ENCODE results near the gene OVCA2.

OVCA2 gene

DNA sequence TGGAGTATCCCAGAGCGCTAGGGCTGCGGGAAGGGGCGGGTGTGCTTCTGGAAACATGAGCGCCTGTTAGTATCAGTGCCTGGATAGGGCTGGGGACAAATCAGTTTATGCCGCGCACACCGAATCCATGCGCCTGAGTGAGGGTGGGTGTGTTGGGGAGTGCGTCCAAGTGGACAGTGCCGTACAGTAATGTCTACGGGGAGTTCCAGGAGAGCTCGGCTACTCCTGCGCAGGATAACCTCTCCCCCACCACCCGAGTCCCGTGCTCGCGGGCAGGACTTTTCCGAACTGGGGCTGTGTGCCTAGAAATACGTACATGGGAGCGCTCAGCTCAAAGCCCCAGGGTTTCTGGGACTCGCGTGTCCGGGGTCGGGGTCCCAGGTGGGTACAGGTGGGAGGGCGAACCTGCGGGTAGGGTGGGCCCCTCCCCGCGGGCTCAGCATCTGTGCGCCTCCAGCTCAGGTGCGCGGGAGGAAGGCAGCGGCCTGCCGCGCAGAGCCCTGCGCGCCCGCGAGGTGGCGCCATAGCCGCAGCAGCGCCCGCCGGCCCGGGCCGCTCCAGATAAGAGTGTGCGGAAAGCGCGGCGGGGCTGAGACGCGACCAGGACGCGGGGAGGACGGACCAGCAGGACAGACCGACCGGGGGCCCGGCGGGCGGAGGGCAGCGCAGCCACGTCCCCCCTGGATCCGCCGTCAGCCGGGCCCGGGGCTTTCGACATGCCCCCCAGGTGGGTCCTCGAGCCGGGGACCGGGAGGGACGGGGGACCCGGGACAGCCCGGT, 12.9 kb downstream of the OVCA2 start, which contains the start of gene HIC1:
Gene HIC1, plus strand, starts transcription at position 592 of the 780 bp plus-strand sequence. CDS start 1,588 bp downstream, outside the sequence.
- peak; percentile 92 for DNase-seq

- DNase-seq: peak; percentile 75
Observed at GRCh38 chr17:2055292-2056205, 13.7 kb downstream of the OVCA2 start.

DNA sequence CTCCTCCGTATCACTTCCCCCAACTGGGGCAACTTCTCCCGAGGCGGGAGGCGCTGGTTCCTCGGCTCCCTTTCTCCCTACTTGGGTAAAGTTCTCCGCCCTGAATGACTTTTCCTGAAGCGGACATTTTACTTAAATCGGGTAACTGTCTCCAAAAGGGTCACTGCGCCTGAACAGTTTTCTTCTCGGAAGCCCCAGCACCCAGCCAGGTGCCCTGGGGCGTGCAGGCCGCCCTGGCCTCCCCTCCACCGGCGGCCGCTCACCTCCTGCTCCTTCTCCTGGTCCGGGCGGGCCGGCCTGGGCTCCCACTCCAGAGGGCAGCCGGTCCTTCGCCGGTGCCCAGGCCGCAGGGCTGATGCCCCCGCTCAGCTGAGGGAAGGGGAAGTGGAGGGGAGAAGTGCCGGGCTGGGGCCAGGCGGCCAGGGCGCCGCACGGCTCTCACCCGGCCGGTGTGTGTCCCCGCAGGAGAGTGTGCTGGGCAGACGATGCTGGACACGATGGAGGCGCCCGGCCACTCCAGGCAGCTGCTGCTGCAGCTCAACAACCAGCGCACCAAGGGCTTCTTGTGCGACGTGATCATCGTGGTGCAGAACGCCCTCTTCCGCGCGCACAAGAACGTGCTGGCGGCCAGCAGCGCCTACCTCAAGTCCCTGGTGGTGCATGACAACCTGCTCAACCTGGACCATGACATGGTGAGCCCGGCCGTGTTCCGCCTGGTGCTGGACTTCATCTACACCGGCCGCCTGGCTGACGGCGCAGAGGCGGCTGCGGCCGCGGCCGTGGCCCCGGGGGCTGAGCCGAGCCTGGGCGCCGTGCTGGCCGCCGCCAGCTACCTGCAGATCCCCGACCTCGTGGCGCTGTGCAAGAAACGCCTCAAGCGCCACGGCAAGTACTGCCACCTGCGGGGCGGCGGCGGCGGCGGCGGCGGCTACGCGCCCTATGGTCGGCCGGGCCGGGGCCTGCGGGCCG, 14.7 kb downstream of the OVCA2 start:
- peak; percentile 82 for DNase-seq

DNA sequence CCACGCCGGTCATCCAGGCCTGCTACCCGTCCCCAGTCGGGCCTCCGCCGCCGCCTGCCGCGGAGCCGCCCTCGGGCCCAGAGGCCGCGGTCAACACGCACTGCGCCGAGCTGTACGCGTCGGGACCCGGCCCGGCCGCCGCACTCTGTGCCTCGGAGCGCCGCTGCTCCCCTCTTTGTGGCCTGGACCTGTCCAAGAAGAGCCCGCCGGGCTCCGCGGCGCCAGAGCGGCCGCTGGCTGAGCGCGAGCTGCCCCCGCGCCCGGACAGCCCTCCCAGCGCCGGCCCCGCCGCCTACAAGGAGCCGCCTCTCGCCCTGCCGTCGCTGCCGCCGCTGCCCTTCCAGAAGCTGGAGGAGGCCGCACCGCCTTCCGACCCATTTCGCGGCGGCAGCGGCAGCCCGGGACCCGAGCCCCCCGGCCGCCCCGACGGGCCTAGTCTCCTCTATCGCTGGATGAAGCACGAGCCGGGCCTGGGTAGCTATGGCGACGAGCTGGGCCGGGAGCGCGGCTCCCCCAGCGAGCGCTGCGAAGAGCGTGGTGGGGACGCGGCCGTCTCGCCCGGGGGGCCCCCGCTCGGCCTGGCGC, 15.4 kb downstream of the OVCA2 start:
- DNase-seq: no peak

GRCh38 chr17:2057760-2058585, 16.2 kb downstream of the OVCA2 start:
- no peak for DNase-seq

GRCh38 chr17:2058586-2059546, 17.0 kb downstream of the OVCA2 start:
- DNase-seq: peak; percentile 86

- no peak for DNase-seq
Observed at GRCh38 chr17:2059547-2060384, 17.9 kb downstream of the OVCA2 start.

DNA sequence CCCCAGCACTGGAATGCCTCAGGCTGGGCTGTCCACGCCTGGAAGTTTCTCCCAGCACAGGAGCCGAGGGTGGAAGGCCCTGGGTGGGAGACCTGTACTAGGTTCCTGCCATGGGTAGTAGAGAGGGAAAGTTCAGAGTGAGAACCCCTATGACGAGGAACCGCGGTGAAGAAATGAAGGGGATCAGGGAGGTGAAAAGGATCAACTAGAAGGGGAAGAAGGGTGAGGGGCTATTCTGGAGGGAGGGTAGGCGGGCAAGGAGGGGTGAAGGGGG, 18.5 kb downstream of the OVCA2 start:
- DNase-seq: no peak

DNA sequence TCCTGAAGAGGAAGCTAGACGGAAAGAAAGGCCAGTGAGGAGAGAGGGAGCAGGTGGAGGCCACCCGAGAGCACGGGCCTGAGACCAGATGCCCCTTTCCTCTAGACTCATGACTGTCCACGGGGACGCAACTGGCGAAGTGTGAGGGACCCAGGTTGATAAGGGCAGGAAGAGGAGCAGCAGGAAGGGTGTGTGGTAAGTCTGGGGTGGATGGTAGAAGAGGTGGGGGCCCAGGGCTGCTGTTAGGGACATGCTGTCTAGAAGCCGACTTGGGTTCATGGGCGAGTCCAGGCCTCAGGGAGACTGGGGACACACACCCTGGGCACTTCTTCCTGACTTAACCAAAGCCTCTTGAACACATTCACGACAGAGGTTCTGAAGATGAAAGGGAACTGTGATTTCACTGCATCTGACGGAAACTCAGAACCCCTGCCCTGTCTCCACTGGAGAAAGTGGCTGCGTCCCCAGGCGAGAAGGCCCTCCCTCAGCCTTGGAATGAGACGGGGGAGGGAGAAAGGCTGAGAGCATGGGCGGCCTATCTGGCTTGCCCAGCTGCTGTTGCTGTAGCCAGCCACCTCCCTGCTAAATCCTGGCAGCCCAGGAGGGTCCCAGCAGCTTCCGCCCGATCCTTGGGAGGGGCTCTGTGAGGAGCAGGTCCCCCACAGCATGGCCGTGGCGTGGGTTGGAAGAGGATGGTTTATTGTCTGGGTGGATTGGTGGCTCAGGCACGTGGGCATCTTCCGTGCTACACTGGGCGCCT, 19.0 kb downstream of the OVCA2 start:
- no peak for DNase-seq

DNA sequence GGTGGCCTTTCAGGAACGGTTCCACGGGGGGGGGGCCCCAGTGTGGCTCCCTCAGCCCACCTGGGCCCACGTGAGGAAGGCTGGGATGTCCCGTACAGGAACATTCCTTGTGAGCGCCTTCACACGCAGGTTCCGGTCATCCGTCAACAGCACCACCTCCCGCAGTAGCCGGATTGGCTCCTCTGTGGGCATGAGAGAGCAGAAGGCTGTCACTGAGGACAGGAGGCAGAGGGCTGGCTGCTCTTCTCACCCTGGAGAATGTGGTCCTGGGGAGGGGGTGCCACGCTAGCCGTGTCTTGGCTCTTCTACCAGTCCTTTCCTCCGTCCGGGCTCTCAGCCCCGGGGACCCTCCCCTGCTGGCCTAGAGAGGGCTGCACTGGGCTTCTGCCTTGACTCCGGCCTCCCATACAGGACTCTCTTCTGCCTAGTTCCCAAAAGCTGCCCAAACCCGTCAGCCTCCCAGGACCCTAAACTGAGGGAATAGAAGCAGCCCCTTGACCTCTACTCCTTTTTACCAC, 19.7 kb downstream of the OVCA2 start:
- no peak for DNase-seq

GRCh38 chr17:2062571-2063183, 20.9 kb downstream of the OVCA2 start:
- DNase-seq: no peak

DNA sequence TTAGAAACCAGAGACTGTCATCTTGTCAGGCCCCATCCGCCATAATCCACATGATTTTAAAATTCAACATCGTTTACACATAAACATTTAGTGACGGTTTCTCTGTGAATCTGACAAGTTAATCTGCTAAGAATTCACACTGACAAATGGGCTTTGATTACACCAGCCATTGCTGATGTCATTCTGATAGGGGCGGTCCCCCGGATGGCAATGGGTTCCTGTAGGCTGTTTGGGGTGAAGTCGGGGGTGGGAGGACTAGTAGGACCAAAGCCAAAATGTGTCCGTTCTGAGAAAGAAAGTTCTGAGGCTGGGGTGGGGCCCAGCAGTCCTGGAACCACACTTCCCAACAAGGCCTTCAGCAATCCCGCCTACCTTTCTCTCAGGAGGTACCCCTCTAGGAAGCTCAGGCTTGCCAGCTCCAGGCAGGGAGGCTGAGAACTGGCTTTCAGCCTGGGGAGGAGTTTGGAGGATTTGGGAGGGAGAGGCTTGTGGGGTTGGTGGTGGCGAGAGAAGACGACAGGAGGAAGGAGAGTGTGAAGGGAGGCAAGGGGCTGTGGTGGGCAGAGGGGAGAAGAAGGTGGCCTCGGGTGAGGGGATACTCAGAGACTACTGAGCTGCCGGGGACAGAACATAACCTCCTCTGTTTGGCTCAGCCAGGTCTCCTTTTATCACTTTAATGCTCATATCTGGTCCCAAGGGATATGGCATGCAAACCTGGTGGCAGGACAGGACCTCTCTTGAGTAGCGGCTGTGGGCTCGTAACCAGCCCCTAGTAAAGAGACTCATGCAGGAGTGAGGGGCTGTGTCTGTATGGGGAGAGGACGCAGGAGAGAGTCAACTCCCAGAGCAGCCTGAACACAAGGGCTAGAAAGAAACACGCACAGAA, 21.7 kb downstream of the OVCA2 start:
- no peak for DNase-seq

DNA sequence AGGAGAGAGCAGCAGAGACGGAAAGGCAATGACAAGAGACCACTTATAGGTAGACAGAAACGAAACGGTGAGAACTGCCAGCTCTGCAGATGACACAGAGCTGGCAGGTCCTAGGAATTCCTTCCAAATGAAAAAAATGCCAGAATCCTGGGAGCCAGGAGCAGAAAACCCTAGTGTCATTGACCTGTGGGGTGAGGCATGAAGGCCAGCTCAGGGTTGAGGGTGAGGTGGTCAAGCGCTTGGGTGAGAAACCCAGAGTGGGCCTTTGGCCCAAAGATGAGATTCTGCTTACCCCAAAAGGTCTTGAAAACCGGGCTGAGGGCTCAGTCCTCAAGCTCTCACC, 22.3 kb downstream of the OVCA2 start:
- no peak for DNase-seq

- DNase-seq: no peak
Observed at GRCh38 chr17:2064520-2064971, 22.7 kb downstream of the OVCA2 start.

DNA sequence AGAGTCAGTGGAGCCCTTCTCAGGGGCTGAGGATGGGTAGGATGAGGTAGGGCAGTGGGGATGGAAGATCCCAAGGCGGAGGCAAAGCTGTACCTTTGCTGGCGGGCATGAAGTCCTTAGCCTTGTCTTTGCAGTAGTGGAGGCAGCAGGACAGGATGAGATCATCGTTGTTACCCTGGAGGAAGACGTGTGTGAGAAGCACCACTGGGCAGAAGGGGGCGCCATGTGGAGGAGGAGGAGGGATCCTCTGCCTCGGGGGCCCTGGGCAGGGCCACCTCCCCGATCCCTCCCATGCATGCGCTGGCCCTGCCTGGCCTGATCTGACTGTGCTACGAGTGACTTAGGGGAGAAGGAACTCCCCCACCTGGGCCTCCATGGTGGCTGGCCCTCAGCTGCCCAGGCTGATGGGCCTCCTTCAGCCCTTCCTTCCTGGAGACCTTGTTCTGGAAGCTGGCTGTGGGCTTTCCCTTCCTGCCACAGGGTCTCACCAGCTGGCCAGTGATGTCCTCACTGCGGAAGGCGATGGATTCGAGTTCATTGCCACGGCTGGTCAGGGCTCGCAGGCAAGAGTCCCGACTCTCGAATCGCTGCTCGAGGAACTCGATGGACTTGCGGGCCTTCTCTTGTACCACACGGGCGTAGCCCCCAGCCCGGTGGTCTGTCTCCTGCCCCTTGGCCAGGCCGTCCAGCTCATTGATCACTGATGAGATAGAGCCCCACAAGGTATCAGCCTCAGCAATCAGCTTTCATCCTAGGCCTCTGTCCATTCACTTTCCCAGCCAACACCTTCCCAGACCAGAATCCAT, 23.4 kb downstream of the OVCA2 start:
- DNase-seq: peak; percentile 84

DNA sequence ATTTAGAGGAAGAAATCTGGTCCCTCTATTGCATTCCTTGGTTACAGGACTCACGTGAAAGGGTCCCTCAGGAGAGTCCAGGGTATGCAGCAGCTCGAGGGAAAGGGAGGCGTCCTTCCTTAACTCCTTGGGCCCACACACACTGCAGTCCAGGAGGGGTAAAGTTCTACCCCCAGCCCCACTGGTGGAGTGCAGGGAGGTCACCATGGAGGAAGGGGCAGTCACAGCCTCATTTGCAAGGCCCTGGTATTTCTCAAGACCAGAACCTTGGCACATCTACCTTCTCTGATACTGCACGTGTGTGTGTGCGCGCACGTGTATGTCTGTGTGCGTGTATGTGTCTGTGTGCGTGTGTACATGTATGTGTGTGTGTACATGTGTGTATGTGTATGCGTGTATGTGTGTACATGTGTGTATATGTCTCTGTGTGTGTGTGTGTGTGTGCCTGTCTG, 24.2 kb downstream of the OVCA2 start:
- DNase-seq: no peak

Data from activated effector memory CD4-positive, alpha-beta T cell treated with anti-CD3 and anti-CD28 coated beads, Interleukin-2, amount 50 U/mL, for 16 hours (primary cell).